ENCODE results near the gene NENF. TPM values are rescaled to one million over a fixed set of nuclear protein-coding genes. Genes with fewer than 3 reads are reported as not detected.
A peak's percentile ranks its signal among the peaks of the same experiment; 100 is the strongest.
"Not testable (repeated sequence)": the region's sequence is repeated elsewhere in the genome, so short reads cannot be mapped to it uniquely, and the experiment has no call there.

Gene NENF
- total RNA-seq, 1 donor from 2014 or later: 26.6 TPM

DNA sequence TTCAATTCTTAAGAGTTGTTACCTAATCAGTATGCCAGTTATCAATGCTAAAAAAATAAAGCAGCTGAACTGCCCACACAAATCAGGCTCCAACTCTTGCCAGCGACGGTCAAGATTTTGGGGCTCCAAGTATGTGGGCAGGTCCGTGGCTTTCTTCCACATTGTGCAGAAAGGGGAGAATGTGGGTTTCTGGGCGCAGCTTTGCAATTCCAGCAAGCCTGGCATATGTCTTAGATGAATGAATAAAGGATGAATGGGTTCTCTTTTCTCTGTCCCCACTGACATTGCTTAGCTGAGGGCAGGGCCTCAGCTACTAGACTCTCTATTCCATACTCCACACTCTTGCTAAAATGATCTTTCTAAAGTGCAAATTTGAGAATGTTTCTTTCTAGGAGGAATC, 42.4 kb downstream of the NENF start:
- TF ChIP-seq, protein P1, sequence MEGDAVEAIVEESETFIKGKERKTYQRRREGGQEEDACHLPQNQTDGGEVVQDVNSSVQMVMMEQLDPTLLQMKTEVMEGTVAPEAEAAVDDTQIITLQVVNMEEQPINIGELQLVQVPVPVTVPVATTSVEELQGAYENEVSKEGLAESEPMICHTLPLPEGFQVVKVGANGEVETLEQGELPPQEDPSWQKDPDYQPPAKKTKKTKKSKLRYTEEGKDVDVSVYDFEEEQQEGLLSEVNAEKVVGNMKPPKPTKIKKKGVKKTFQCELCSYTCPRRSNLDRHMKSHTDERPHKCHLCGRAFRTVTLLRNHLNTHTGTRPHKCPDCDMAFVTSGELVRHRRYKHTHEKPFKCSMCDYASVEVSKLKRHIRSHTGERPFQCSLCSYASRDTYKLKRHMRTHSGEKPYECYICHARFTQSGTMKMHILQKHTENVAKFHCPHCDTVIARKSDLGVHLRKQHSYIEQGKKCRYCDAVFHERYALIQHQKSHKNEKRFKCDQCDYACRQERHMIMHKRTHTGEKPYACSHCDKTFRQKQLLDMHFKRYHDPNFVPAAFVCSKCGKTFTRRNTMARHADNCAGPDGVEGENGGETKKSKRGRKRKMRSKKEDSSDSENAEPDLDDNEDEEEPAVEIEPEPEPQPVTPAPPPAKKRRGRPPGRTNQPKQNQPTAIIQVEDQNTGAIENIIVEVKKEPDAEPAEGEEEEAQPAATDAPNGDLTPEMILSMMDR (IDR thresholded peaks at IDR 0.05; ENCODE audit: unreplicated experiment): no peak
- Mint-ChIP-seq H3K4me1 (ENCODE audit: low read depth) (no peaks in the 10 kb centered on the region), H3K4me3 (ENCODE audit: low read depth) (no peak overlapping the region), H3K27ac (no peak overlapping the region), H3K9me3 (ENCODE audit: low read depth) (no peaks in the 10 kb centered on the region), H3K36me3 (ENCODE audit: insufficient read depth) (no peaks in the 10 kb centered on the region), H3K27me3 (peaks cover 9% of the 10 kb centered on the region)
- DNase-seq (ENCODE audit: low spot score, unreplicated experiment): no peak

DNA sequence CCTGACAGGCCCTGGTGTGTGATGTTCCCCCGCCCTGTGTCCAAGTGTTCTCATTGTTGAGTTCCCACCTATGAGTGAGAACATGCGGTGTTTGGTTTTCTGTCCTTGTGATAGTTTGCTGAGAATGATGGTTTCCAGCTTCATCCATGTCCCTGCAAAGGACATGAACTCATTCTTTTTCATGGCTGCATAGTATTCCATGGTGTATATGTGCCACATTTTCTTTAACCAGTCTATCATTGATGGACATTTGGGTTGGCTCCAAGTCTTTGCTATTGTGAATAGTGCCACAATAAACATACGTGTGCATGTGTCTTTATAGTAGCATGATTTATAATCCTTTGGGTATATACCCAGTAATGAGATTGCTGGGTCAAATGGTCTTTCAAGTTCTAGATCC, 43.1 kb downstream of the NENF start:
- not testable (repeated sequence) for H3K27me3 Mint-ChIP-seq; H3K36me3 Mint-ChIP-seq (ENCODE audit: insufficient read depth); H3K9me3 Mint-ChIP-seq (ENCODE audit: low read depth); H3K4me1 Mint-ChIP-seq (ENCODE audit: low read depth); H3K4me3 Mint-ChIP-seq (ENCODE audit: low read depth); DNase-seq (ENCODE audit: low spot score, unreplicated experiment); H3K27ac Mint-ChIP-seq

DNA sequence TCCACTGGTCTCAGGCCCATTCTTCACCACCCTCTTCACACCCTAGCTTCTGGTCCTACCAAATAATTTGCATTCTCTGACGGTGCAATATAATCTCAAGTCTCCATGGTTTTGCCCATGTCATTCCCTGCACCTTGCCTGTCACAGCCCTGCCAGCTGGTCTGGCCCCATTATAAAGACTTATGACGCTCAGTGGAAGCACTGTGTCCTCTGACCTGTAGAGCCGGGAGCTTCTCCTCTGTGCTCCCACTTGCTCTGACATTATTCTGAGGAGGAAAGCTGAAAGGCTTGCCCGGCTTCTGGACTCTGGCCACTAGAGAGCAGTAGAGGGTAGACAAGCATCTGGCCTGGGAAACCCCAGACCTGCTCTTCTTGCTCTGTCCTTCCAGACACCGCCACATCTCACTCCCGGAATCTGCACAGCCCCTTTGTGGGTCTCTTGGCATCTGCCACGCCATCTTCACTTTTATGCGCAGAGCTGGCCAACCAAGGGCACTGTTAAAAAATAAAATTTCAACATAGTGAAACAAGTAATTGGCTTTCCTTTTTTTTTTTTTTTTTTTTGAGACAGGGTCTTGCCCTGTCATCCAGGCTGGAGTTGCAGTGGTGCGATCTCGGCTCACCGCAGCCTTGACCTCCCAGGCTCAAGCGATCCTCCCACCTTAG, 44.4 kb downstream of the NENF start:
- Mint-ChIP-seq H3K4me1 (ENCODE audit: low read depth) (no peaks in the 10 kb centered on the region), H3K4me3 (ENCODE audit: low read depth) (no peak overlapping the region), H3K36me3 (ENCODE audit: insufficient read depth) (no peaks in the 10 kb centered on the region), H3K27me3 (peaks cover 11% of the 10 kb centered on the region), H3K27ac (no peak overlapping the region), H3K9me3 (ENCODE audit: low read depth) (no peaks in the 10 kb centered on the region)
- peak; percentile 69 for DNase-seq (ENCODE audit: low spot score, unreplicated experiment)
- TF ChIP-seq, protein P1 (IDR thresholded peaks at IDR 0.05; ENCODE audit: unreplicated experiment): peak; percentile 92

DNA sequence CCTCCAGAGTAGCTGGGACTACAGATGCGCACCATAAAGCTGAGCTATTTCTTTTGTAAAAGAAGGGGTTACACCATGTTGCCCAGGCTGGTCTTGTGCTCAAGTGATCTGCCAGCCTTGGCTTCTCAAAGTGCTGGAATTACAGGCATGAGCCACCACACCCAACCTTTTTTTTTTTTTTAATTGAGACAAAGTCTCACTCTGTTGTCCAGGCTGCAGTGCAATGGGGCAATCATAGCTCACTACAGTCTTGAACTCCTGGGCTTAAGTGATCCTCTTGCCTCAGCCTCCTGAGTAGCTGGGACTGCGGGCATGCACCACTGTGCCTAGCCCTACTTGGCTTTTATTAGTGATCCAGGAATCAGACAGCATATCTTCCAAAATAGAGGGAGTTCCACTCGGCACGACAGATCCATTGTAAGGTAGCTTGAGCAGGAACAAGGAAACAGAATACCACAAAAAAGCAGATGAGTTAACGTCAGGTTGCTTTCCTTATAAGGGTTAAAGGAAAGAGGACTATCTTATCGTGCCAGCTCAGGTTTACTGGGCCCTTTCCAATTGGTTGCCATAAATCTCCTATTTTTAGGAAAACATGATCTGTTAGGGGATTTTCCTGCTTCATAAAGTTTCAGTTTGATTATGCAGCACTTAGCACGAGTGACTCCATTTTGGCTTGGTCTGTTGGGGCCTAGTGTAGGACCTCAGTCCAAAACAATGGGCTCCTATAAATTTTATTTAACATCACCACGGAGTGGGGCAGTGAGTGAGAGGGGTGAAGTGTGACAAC, 45.2 kb downstream of the NENF start:
- Mint-ChIP-seq H3K27ac (no peak overlapping the region), H3K9me3 (ENCODE audit: low read depth) (no peaks in the 10 kb centered on the region), H3K4me3 (ENCODE audit: low read depth) (no peak overlapping the region), H3K4me1 (ENCODE audit: low read depth) (no peaks in the 10 kb centered on the region), H3K27me3 (peaks cover 11% of the 10 kb centered on the region), H3K36me3 (ENCODE audit: insufficient read depth) (no peaks in the 10 kb centered on the region)
- no peak for DNase-seq (ENCODE audit: low spot score, unreplicated experiment)
- TF ChIP-seq, protein P1 (IDR thresholded peaks at IDR 0.05; ENCODE audit: unreplicated experiment): no peak

DNA sequence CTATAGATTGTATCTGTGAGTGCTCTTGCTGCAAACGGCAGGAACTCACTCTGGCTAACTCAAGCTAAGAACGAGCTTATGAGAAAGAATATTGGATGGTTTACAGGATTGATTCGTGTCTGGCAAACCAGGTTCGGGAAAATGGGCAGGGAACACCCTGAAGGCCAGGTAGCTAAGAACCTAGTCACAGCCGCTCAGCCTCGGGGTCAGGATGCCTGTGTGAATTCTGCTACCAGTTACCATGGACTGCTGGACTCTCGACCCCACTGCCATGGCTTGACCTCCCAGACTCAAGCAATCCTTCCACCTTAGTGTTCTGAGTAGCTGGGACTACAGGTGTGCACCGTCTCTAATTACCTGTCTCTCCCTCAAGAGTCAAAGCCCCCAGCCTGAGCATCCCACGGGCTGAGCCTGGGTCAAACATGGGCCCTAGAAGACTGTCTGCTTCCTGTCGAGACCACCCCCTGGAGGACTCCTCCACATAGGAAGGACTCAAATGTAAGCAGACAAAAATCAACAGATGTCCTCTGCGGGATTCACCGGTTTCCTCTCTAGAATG, 45.8 kb downstream of the NENF start:
- peaks cover 11% of the 10 kb centered on the region for H3K27me3 Mint-ChIP-seq
- TF ChIP-seq, protein P1 (IDR thresholded peaks at IDR 0.05; ENCODE audit: unreplicated experiment): no peak
- no peaks in the 10 kb centered on the region for H3K36me3 Mint-ChIP-seq (ENCODE audit: insufficient read depth)
- no peak for DNase-seq (ENCODE audit: low spot score, unreplicated experiment)
- no peak overlapping the region for H3K27ac Mint-ChIP-seq
- no peak overlapping the region for H3K4me3 Mint-ChIP-seq (ENCODE audit: low read depth)
- H3K4me1 Mint-ChIP-seq (ENCODE audit: low read depth): no peaks in the 10 kb centered on the region
- H3K9me3 Mint-ChIP-seq (ENCODE audit: low read depth): no peaks in the 10 kb centered on the region

Data from progenitor cell of endocrine pancreas (in vitro differentiated cells).